Ishikawa (cell line): Measurements from ENCODE around the gene DOLPP1.

Source experiments
- CEBPB ChIP-seq: IDR thresholded peaks from 2 replicates; pipeline ENCODE4 v1.6.1; 2012
- CREB1 ChIP-seq: IDR thresholded peaks from 2 replicates; pipeline ENCODE4 v1.6.1; 2012; ENCODE audit warnings: low read depth
- EGR1 ChIP-seq: IDR thresholded peaks from 2 replicates; pipeline ENCODE4 v1.6.1; 2012
- EP300 ChIP-seq: IDR thresholded peaks from 2 replicates; pipeline ENCODE4 v1.6.1; 2012; ENCODE audit warnings: borderline replicate concordance
- FOXM1 ChIP-seq: IDR thresholded peaks from 2 replicates; pipeline ENCODE4 v1.6.1; 2012; ENCODE audit warnings: low read depth, borderline replicate concordance
- MAX ChIP-seq: IDR thresholded peaks from 2 replicates; pipeline ENCODE4 v1.6.1; 2012
- NFIC ChIP-seq: IDR thresholded peaks from 2 replicates; pipeline ENCODE4 v1.6.1; 2012
- RAD21 ChIP-seq: IDR thresholded peaks from 2 replicates; pipeline ENCODE4 v1.6.1; 2012; ENCODE audit warnings: low read depth
- REST ChIP-seq: IDR thresholded peaks from 2 replicates; pipeline ENCODE4 v1.6.1; 2012; ENCODE audit warnings: low read depth, mild to moderate bottlenecking
- TAF1 ChIP-seq: IDR thresholded peaks from 2 replicates; pipeline ENCODE4 v1.6.1; 2012; ENCODE audit warnings: low read depth, mild to moderate bottlenecking
- TCF12 ChIP-seq: IDR thresholded peaks from 2 replicates; pipeline ENCODE4 v1.6.1; 2012; ENCODE audit warnings: low read depth
- TEAD4 ChIP-seq: IDR thresholded peaks from 2 replicates; pipeline ENCODE4 v1.6.1; 2012
- USF1 ChIP-seq: IDR thresholded peaks from 2 replicates; pipeline ENCODE4 v1.6.1; 2012
- YY1 ChIP-seq: IDR thresholded peaks from 2 replicates; pipeline ENCODE4 v1.6.1; 2012; ENCODE audit warnings: low read depth
- ZBTB7A ChIP-seq: IDR thresholded peaks from 2 replicates; pipeline ENCODE4 v1.6.1; 2012; ENCODE audit warnings: low read depth

The DOLPP1 gene

GRCh38 chr9:129084087-129084486 is 3.2 kb downstream of the DOLPP1 start:
- TF ChIP-seq TAF1 (no peak), CEBPB (no peak), EGR1 (no peak), ZBTB7A (no peak)

GRCh38 chr9:129089246-129089645 is 8.3 kb downstream of the DOLPP1 start:
- TF ChIP-seq YY1, result no peak
- no peak for TF ChIP-seq CEBPB
- no peak for TF ChIP-seq NFIC
- no peak for TF ChIP-seq EP300
- TF ChIP-seq CREB1, result no peak
- no peak for TF ChIP-seq REST

- no peak for TF ChIP-seq TAF1
- TF ChIP-seq CREB1, result no peak
- no peak for TF ChIP-seq TCF12
- no peak for TF ChIP-seq YY1
- no peak for TF ChIP-seq NFIC
- TF ChIP-seq RAD21, result no peak
- no peak for TF ChIP-seq FOXM1
- TF ChIP-seq ZBTB7A, result no peak
- TF ChIP-seq CEBPB, result no peak
- no peak for TF ChIP-seq EP300
- no peak for TF ChIP-seq USF1
- no peak for TF ChIP-seq MAX
- no peak for TF ChIP-seq REST
- no peak for TF ChIP-seq TEAD4
Measured at GRCh38 chr9:129093602-129094386, 12.9 kb downstream of the DOLPP1 start.

GRCh38 chr9:129094387-129095169 is 13.7 kb downstream of the DOLPP1 start:
- TF ChIP-seq FOXM1, result no peak
- TF ChIP-seq USF1, result no peak
- TF ChIP-seq YY1, result no peak
- TF ChIP-seq CREB1, result no peak
- TF ChIP-seq NFIC, result no peak
- no peak for TF ChIP-seq CEBPB
- no peak for TF ChIP-seq RAD21
- TF ChIP-seq TCF12, result no peak
- no peak for TF ChIP-seq ZBTB7A
- TF ChIP-seq TEAD4, result no peak
- TF ChIP-seq TAF1, result no peak
- TF ChIP-seq MAX, result no peak
- TF ChIP-seq REST, result no peak
- no peak for TF ChIP-seq EGR1
- TF ChIP-seq EP300, result no peak
